H9 (cell line): ENCODE data around the gene ANKS1B. TPM values are rescaled to one million over a fixed set of nuclear protein-coding genes. Genes with fewer than 3 reads are reported as not detected.

Source experiments
- DNase-seq: peaks from one replicate; pipeline ENCODE4 v3.0.0-alpha.2; 2017
- H2AFZ ChIP-seq: one replicate; pipeline ENCODE4 v1.6.1; 2013; ENCODE audit warnings: mild to moderate bottlenecking, low read length, control low read depth, moderate library complexity
- H2AK5ac ChIP-seq: 2 replicates; pipeline ENCODE4 v1.6.1; 2013; ENCODE audit warnings: low read length, control low read depth, mixed read lengths; ENCODE audit not compliant: insufficient read length
- H2BK120ac ChIP-seq: one replicate; pipeline ENCODE4 v1.6.1; 2013; ENCODE audit warnings: low read depth, mild to moderate bottlenecking, low read length, control low read depth, inconsistent platforms; ENCODE audit not compliant: poor library complexity, severe bottlenecking
- H2BK12ac ChIP-seq: 2 replicates; pipeline ENCODE4 v1.6.1; 2013; ENCODE audit warnings: low read length, control low read depth, mixed read lengths, low read depth; ENCODE audit not compliant: insufficient read length
- H2BK15ac ChIP-seq: 2 replicates; pipeline ENCODE4 v1.6.1; 2013; ENCODE audit warnings: low read depth, low read length, control low read depth
- H2BK20ac ChIP-seq: one replicate; pipeline ENCODE4 v1.6.1; 2013; ENCODE audit warnings: low read depth, mild to moderate bottlenecking, low read length, control low read depth, inconsistent platforms; ENCODE audit not compliant: poor library complexity, severe bottlenecking
- H2BK5ac ChIP-seq: 2 replicates; pipeline ENCODE4 v1.6.1; 2013; ENCODE audit warnings: low read length, control low read depth, mixed read lengths; ENCODE audit not compliant: insufficient read length
- H3K14ac ChIP-seq: 2 replicates; pipeline ENCODE4 v1.6.1; 2013; ENCODE audit warnings: low read length, control low read depth; ENCODE audit not compliant: insufficient read depth
- H3K18ac ChIP-seq: 2 replicates; pipeline ENCODE4 v1.6.1; 2013; ENCODE audit warnings: low read depth, mild to moderate bottlenecking, mixed read lengths, low read length, control low read depth; ENCODE audit not compliant: insufficient read length
- H3K23ac ChIP-seq: 2 replicates; pipeline ENCODE4 v1.6.1; 2013; ENCODE audit warnings: low read length, control low read depth, mixed read lengths, low read depth; ENCODE audit not compliant: insufficient read length
- H3K23me2 ChIP-seq: 2 replicates; pipeline ENCODE4 v1.6.1; 2013; ENCODE audit warnings: low read depth, mild to moderate bottlenecking, mixed read lengths, low read length, control low read depth; ENCODE audit not compliant: insufficient read length, poor library complexity, severe bottlenecking
- H3K27ac ChIP-seq: 2 replicates; pipeline ENCODE4 v1.5.1; 2013; ENCODE audit warnings: low read length, control low read depth, mixed read lengths, low read depth; ENCODE audit not compliant: insufficient read length
- H3K27me3 ChIP-seq: 2 replicates; pipeline ENCODE4 v1.6.1; 2013; ENCODE audit warnings: low read length, control low read depth, inconsistent platforms; ENCODE audit not compliant: insufficient read depth
- H3K4ac ChIP-seq: 2 replicates; pipeline ENCODE4 v1.6.1; 2013; ENCODE audit warnings: low read depth, mild to moderate bottlenecking, control low read depth, inconsistent platforms, low read length, moderate library complexity
- H3K4me1 ChIP-seq: 2 replicates; pipeline ENCODE4 v1.6.1; 2013; ENCODE audit warnings: low read length, control low read depth, inconsistent platforms; ENCODE audit not compliant: insufficient read depth
- H3K4me2 ChIP-seq: 2 replicates; pipeline ENCODE4 v1.6.1; 2013; ENCODE audit warnings: low read length, control low read depth, mixed read lengths; ENCODE audit not compliant: insufficient read length, insufficient read depth
- H3K56ac ChIP-seq: 2 replicates; pipeline ENCODE4 v1.6.1; 2013; ENCODE audit warnings: low read depth, mild to moderate bottlenecking, mixed read lengths, low read length, control low read depth; ENCODE audit not compliant: insufficient read length
- H3K79me1 ChIP-seq: 2 replicates; pipeline ENCODE4 v1.6.1; 2013; ENCODE audit warnings: low read depth, mild to moderate bottlenecking, moderate library complexity, low read length, control low read depth, inconsistent platforms; ENCODE audit not compliant: insufficient read depth, poor library complexity, severe bottlenecking
- H3K79me2 ChIP-seq: 2 replicates; pipeline ENCODE4 v1.6.1; 2013; ENCODE audit warnings: low read length, control low read depth, inconsistent platforms; ENCODE audit not compliant: insufficient read depth
- H3K9ac ChIP-seq: 2 replicates; pipeline ENCODE4 v1.6.1; 2013; ENCODE audit warnings: low read length, control low read depth, mixed read lengths; ENCODE audit not compliant: insufficient read length; ENCODE audit errors: extremely low read depth
- H3K9me3 ChIP-seq: one replicate; pipeline ENCODE4 v1.6.1; 2013; ENCODE audit warnings: low read depth, low read length, inconsistent platforms; ENCODE audit not compliant: control insufficient read depth
- H3T11ph ChIP-seq: one replicate; pipeline ENCODE4 v1.6.1; 2013; ENCODE audit warnings: mild to moderate bottlenecking, low read length, control low read depth, inconsistent platforms
- H4K20me1 ChIP-seq: one replicate; pipeline ENCODE4 v1.6.1; 2013; ENCODE audit not compliant: control insufficient read depth, insufficient read length, insufficient read depth
- H4K5ac ChIP-seq: 2 replicates; pipeline ENCODE4 v1.6.1; 2013; ENCODE audit warnings: low read depth, mild to moderate bottlenecking, mixed read lengths, low read length, control low read depth; ENCODE audit not compliant: insufficient read length
- H4K8ac ChIP-seq: replicated peaks from 2 replicates; pipeline ENCODE4 v1.6.1; 2013; ENCODE audit warnings: low read length, control low read depth, mixed read lengths, low read depth; ENCODE audit not compliant: insufficient read length
- H4K91ac ChIP-seq: 2 replicates; pipeline ENCODE4 v1.6.1; 2013; ENCODE audit warnings: low read depth, mild to moderate bottlenecking, moderate library complexity, mixed read lengths, low read length, control low read depth; ENCODE audit not compliant: insufficient read length
- H3K27ac Mint-ChIP-seq, 3 experiments: 2 replicates in 2 of 3; 3 replicates in 1 of 3; pipeline ENCODE4 v1.8.0; 2020 to 2021; ENCODE audit warnings: mixed read lengths in 3 of 3, mild to moderate bottlenecking in 1 of 3, moderate library complexity in 1 of 3
- H3K27me3 Mint-ChIP-seq: 2 replicates; pipeline ENCODE4 v1.8.0; 2021; ENCODE audit warnings: low read depth, mild to moderate bottlenecking, moderate library complexity, mixed read lengths
- H3K36me3 Mint-ChIP-seq, 3 experiments: 2 replicates in 2 of 3; 3 replicates in 1 of 3; pipeline ENCODE4 v1.8.0; 2020 to 2021; ENCODE audit warnings: low read depth in 3 of 3, mixed read lengths in 3 of 3; ENCODE audit not compliant: insufficient read depth in 1 of 3
- H3K4me1 Mint-ChIP-seq, 2 experiments: 2 replicates each; pipeline ENCODE4 v1.8.0; 2020; ENCODE audit warnings: mixed read lengths in 2 of 2
- H3K4me3 Mint-ChIP-seq, 2 experiments: 2 replicates in 1 of 2; 3 replicates in 1 of 2; pipeline ENCODE4 v1.8.0; 2020 to 2021; ENCODE audit warnings: mild to moderate bottlenecking in 2 of 2, mixed read lengths in 2 of 2, moderate library complexity in 1 of 2
- H3K9me3 Mint-ChIP-seq, 2 experiments: 2 replicates in 1 of 2; 3 replicates in 1 of 2; pipeline ENCODE4 v1.8.0; 2020; ENCODE audit warnings: mild to moderate bottlenecking in 2 of 2, mixed read lengths in 2 of 2, moderate library complexity in 1 of 2
- WGBS: extraction: QIAGEN DNeasy Blood & Tissue Kit; methylation state at CpG from one replicate; pipeline ENCODE4 v1.1.7; 2013; ENCODE audit warnings: missing lambda C conversion rate, low lambda C conversion rate, mixed read lengths; ENCODE audit not compliant: insufficient read length; ENCODE audit errors: extremely low coverage; 5-methylcytosine and 5-hydroxymethylcytosine counted together
- total RNA-seq: library from RNA; stranded (reverse); gene quantifications from 2 replicates; pipeline ENCODE4 v1.2.1, GENCODE V29; 2021
- TF ChIP-seq, protein P1 (sequence below): fragments of 200-600 bp; sonication (generic); conservative IDR thresholded peaks from 3 replicates; pipeline ENCODE4 v1.8.0; 2021; ENCODE audit warnings: antibody characterized with exemption, mild to moderate bottlenecking

Gene ANKS1B
- total RNA-seq, 1 experiment from 2014 or later = 4.1 TPM

GRCh38 chr12:99960311-99960710, 24.4 kb downstream of the ANKS1B start:
- H3K4ac ChIP-seq = no peak overlapping the region
- no peak overlapping the region for H3K56ac ChIP-seq
- H3K27ac Mint-ChIP-seq = no peak overlapping the region
- no peak overlapping the region for H3K9ac ChIP-seq
- H3K23ac ChIP-seq = no peak overlapping the region
- H3T11ph ChIP-seq = no peak overlapping the region
- no peak overlapping the region for H3K4me2 ChIP-seq
- no peaks in the 10 kb centered on the region for H3K36me3 Mint-ChIP-seq
- no peak for DNase-seq
- H2BK120ac ChIP-seq = no peak overlapping the region
- no peak overlapping the region for H2AFZ ChIP-seq
- H4K91ac ChIP-seq = no peak overlapping the region
- H4K5ac ChIP-seq = no peak overlapping the region
- H3K4me1 ChIP-seq = no peaks in the 10 kb centered on the region
- no peak overlapping the region for H2BK20ac ChIP-seq
- TF ChIP-seq, protein P1, sequence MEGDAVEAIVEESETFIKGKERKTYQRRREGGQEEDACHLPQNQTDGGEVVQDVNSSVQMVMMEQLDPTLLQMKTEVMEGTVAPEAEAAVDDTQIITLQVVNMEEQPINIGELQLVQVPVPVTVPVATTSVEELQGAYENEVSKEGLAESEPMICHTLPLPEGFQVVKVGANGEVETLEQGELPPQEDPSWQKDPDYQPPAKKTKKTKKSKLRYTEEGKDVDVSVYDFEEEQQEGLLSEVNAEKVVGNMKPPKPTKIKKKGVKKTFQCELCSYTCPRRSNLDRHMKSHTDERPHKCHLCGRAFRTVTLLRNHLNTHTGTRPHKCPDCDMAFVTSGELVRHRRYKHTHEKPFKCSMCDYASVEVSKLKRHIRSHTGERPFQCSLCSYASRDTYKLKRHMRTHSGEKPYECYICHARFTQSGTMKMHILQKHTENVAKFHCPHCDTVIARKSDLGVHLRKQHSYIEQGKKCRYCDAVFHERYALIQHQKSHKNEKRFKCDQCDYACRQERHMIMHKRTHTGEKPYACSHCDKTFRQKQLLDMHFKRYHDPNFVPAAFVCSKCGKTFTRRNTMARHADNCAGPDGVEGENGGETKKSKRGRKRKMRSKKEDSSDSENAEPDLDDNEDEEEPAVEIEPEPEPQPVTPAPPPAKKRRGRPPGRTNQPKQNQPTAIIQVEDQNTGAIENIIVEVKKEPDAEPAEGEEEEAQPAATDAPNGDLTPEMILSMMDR = no peak
- no peaks in the 10 kb centered on the region for H3K27me3 Mint-ChIP-seq
- H4K20me1 ChIP-seq = no peaks in the 10 kb centered on the region
- H2AK5ac ChIP-seq = no peak overlapping the region
- H4K8ac ChIP-seq = no peak overlapping the region
- no peak overlapping the region for H3K18ac ChIP-seq
- no peak overlapping the region for H2BK15ac ChIP-seq
- H3K79me2 ChIP-seq = no peaks in the 10 kb centered on the region
- H2BK5ac ChIP-seq = no peak overlapping the region
- H3K23me2 ChIP-seq = no peaks in the 10 kb centered on the region
- H3K14ac ChIP-seq = no peak overlapping the region
- no peaks in the 10 kb centered on the region for H3K79me1 ChIP-seq
- no peak overlapping the region for H3K27ac ChIP-seq
- no CpG with 5 or more reads among the region's 3 CpGs for WGBS
- H3K4me1 Mint-ChIP-seq = no peaks in the 10 kb centered on the region
- H2BK12ac ChIP-seq = no peak overlapping the region
- H3K9me3 Mint-ChIP-seq = no peaks in the 10 kb centered on the region
- H3K4me3 Mint-ChIP-seq = no peak overlapping the region
- no peaks in the 10 kb centered on the region for H3K27me3 ChIP-seq
- H3K9me3 ChIP-seq = no peaks in the 10 kb centered on the region
